HUES64 (cell line): Measurements from ENCODE around the gene PRORP.
"Not testable (repeated sequence)": the region's sequence is repeated elsewhere in the genome, so short reads cannot be mapped to it uniquely, and the experiment has no call there.

Source experiments
- H3K27ac ChIP-seq: 2 replicates; pipeline ENCODE4 v1.7.0; 2013; ENCODE audit warnings: low read depth, low read length, inconsistent platforms
- H3K27me3 ChIP-seq: 2 replicates; pipeline ENCODE4 v1.6.1; 2013; ENCODE audit warnings: mild to moderate bottlenecking, low read length; ENCODE audit not compliant: insufficient read depth
- H3K36me3 ChIP-seq: 2 replicates; pipeline ENCODE4 v1.6.1; 2013; ENCODE audit warnings: mild to moderate bottlenecking, low read length; ENCODE audit not compliant: insufficient read depth
- H3K4me1 ChIP-seq: 2 replicates; pipeline ENCODE4 v1.6.1; 2013; ENCODE audit warnings: mild to moderate bottlenecking, low read length, moderate library complexity; ENCODE audit not compliant: insufficient read depth
- H3K4me3 ChIP-seq: 2 replicates; pipeline ENCODE4 v1.5.1; 2013; ENCODE audit warnings: mild to moderate bottlenecking, low read length, moderate library complexity
- H3K9ac ChIP-seq: 2 replicates; pipeline ENCODE4 v1.6.1; 2013; ENCODE audit warnings: mild to moderate bottlenecking, low read depth, low read length
- H3K9me3 ChIP-seq: 2 replicates; pipeline ENCODE4 v1.6.1; 2013; ENCODE audit warnings: low read depth, low read length; ENCODE audit not compliant: insufficient read depth
- WGBS: fragments of 150-250, 120-280 bp; methylation state at CpG from one replicate; pipeline ENCODE4 v1.1.7; 2013; ENCODE audit warnings: missing lambda C conversion rate; 5-methylcytosine and 5-hydroxymethylcytosine counted together

PRORP gene

GRCh38 chr14:35140718-35141581, 18.6 kb downstream of the PRORP start:
- no peaks in the 10 kb centered on the region for H3K9me3 ChIP-seq
- no peak overlapping the region for H3K9ac ChIP-seq
- no peak overlapping the region for H3K4me3 ChIP-seq
- 88% methylated on average over 1 of the region's 2 CpGs for WGBS
- H3K27ac ChIP-seq = no peak overlapping the region
- H3K27me3 ChIP-seq = no peaks in the 10 kb centered on the region
- H3K36me3 ChIP-seq = peaks cover 24% of the 10 kb centered on the region
- peaks cover 3% of the 10 kb centered on the region; the same call in 1 of the 2 replicates for H3K4me1 ChIP-seq

GRCh38 chr14:35144029-35144428, 21.7 kb downstream of the PRORP start:
- Histone ChIP-seq H3K27me3 (no peaks in the 10 kb centered on the region), H3K36me3 (peaks cover 15% of the 10 kb centered on the region), H3K4me3 (no peak overlapping the region), H3K4me1 (peaks cover 3% of the 10 kb centered on the region; the same call in 1 of the 2 replicates), H3K9me3 (no peaks in the 10 kb centered on the region), H3K9ac (no peak overlapping the region), H3K27ac (no peak overlapping the region)
- 96% methylated on average over 1 of the region's 1 CpG for WGBS

GRCh38 chr14:35146711-35147149, 24.4 kb downstream of the PRORP start:
- Histone ChIP-seq H3K36me3 (peaks cover 8% of the 10 kb centered on the region; the same call in 1 of the 2 replicates), H3K9ac (no peak overlapping the region), H3K27ac (no peak overlapping the region), H3K9me3 (no peaks in the 10 kb centered on the region), H3K27me3 (no peaks in the 10 kb centered on the region), H3K4me1 (no peaks in the 10 kb centered on the region), H3K4me3 (no peak overlapping the region)
- WGBS = 96% methylated on average over 5 of the region's 5 CpGs

- Histone ChIP-seq H3K27me3 (no peaks in the 10 kb centered on the region), H3K9ac (no peak overlapping the region), H3K27ac (no peak overlapping the region), H3K4me1 (no peaks in the 10 kb centered on the region), H3K9me3 (no peaks in the 10 kb centered on the region), H3K4me3 (no peak overlapping the region), H3K36me3 (peaks cover 8% of the 10 kb centered on the region; the same call in 1 of the 2 replicates)
- WGBS = 94% methylated on average over 2 of the region's 2 CpGs
Observed at GRCh38 chr14:35147186-35147585, 24.8 kb downstream of the PRORP start.

GRCh38 chr14:35147711-35148110, 25.4 kb downstream of the PRORP start:
- Histone ChIP-seq H3K27me3 (no peaks in the 10 kb centered on the region), H3K36me3 (peaks cover 8% of the 10 kb centered on the region; the same call in 1 of the 2 replicates), H3K27ac (no peak overlapping the region), H3K9ac (no peak overlapping the region), H3K4me3 (no peak overlapping the region), H3K4me1 (no peaks in the 10 kb centered on the region), H3K9me3 (no peaks in the 10 kb centered on the region)
- WGBS = 97% methylated on average over 2 of the region's 3 CpGs

GRCh38 chr14:35149239-35149638, 26.9 kb downstream of the PRORP start:
- WGBS = 96% methylated on average over 3 of the region's 4 CpGs
- no peaks in the 10 kb centered on the region for H3K27me3 ChIP-seq

GRCh38 chr14:35152531-35152930, 30.2 kb downstream of the PRORP start:
- 98% methylated on average over 34 of the region's 35 CpGs for WGBS
- H3K9ac ChIP-seq, H3K4me3 ChIP-seq, H3K27me3 ChIP-seq, H3K27ac ChIP-seq, H3K36me3 ChIP-seq, H3K9me3 ChIP-seq, H3K4me1 ChIP-seq: not testable (repeated sequence)

More at GRCh38 chr14:35149239-35149638, 26.9 kb downstream of the PRORP start:
- Histone ChIP-seq H3K9me3 (no peaks in the 10 kb centered on the region), H3K9ac (no peak overlapping the region), H3K36me3 (peaks cover 9% of the 10 kb centered on the region; the same call in 1 of the 2 replicates), H3K27ac (no peak overlapping the region), H3K4me1 (no peaks in the 10 kb centered on the region), H3K4me3 (no peak overlapping the region)

GRCh38 chr14:35154016-35154415, 31.7 kb downstream of the PRORP start:
- H3K9me3 ChIP-seq = no peaks in the 10 kb centered on the region
- H3K4me1 ChIP-seq = peaks cover 7% of the 10 kb centered on the region
- no peak overlapping the region for H3K9ac ChIP-seq
- WGBS = 92% methylated on average over 1 of the region's 2 CpGs
- no peak overlapping the region for H3K27ac ChIP-seq
- H3K36me3 ChIP-seq = peaks cover 9% of the 10 kb centered on the region; the same call in 1 of the 2 replicates
- no peak overlapping the region for H3K4me3 ChIP-seq
- no peaks in the 10 kb centered on the region for H3K27me3 ChIP-seq

- peaks cover 7% of the 10 kb centered on the region for H3K4me1 ChIP-seq
- no peak overlapping the region; the same call in 1 of the 2 replicates for H3K27ac ChIP-seq
- 88% methylated on average over 1 of the region's 1 CpG for WGBS
- H3K4me3 ChIP-seq = no peak overlapping the region
- H3K36me3 ChIP-seq = peaks cover 9% of the 10 kb centered on the region; the same call in 1 of the 2 replicates
- H3K9ac ChIP-seq = no peak overlapping the region
- H3K9me3 ChIP-seq = no peaks in the 10 kb centered on the region
- H3K27me3 ChIP-seq = no peaks in the 10 kb centered on the region
Observed at GRCh38 chr14:35155962-35156361, 33.6 kb downstream of the PRORP start.

GRCh38 chr14:35158491-35158890, 36.1 kb downstream of the PRORP start:
- no peak overlapping the region for H3K9ac ChIP-seq
- WGBS = 86% methylated on average over 2 of the region's 2 CpGs
- H3K36me3 ChIP-seq = 0 out of 2 replicates have a peak, but pooled peaks cover 2% of the 10 kb centered on the region
- no peaks in the 10 kb centered on the region for H3K9me3 ChIP-seq
- H3K4me1 ChIP-seq = peaks cover 7% of the 10 kb centered on the region
- H3K27me3 ChIP-seq = no peaks in the 10 kb centered on the region
- no peak overlapping the region for H3K4me3 ChIP-seq
- H3K27ac ChIP-seq = no peak overlapping the region

GRCh38 chr14:35158951-35159653, 36.8 kb downstream of the PRORP start:
- Histone ChIP-seq H3K9ac (no peak overlapping the region), H3K9me3 (no peaks in the 10 kb centered on the region), H3K27ac (no peak overlapping the region), H3K4me1 (peaks cover 7% of the 10 kb centered on the region), H3K36me3 (0 out of 2 replicates have a peak, but pooled peaks cover under 1% of the 10 kb centered on the region), H3K4me3 (no peak overlapping the region), H3K27me3 (no peaks in the 10 kb centered on the region)
- 89% methylated on average over 8 of the region's 8 CpGs for WGBS
